Adrenal gland (tissue), 12 donors: Measurements from ENCODE around the gene OR4F15. TPM values are rescaled to one million over a fixed set of nuclear protein-coding genes. Genes with fewer than 3 reads are reported as not detected.

Experiments used
- DNase-seq, 7 donors: peaks; one replicate each; pipeline ENCODE4 v3.0.0-alpha.2; 2019 to 2020
- H3K27ac ChIP-seq, 5 donors: fragments of 200-600 bp; sonication (generic) in 4 of 5; 1 replicate in 3 of 5; 2 replicates in 2 of 5; pipeline versions ENCODE4 v1.5.1 to v1.8.0; 2016 to 2020; ENCODE audit warnings: mild to moderate bottlenecking in 1 of 5
- H3K27me3 ChIP-seq: fragments of 200-600 bp; 2 replicates; pipeline ENCODE4 v1.8.0; 2021
- H3K36me3 ChIP-seq, 2 donors: fragments of 200-600 bp; replicated peaks in 1 of 2; 1 replicate in 1 of 2; 2 replicates in 1 of 2; pipeline versions ENCODE4 v1.5.1 to v1.8.0; 2018 to 2022
- H3K4me1 ChIP-seq, 2 donors: fragments of 200-600 bp; replicated peaks in 1 of 2; 1 replicate in 1 of 2; 2 replicates in 1 of 2; pipeline versions ENCODE4 v1.5.1 to v1.8.0; 2018 to 2021
- H3K4me3 ChIP-seq, 4 donors: fragments of 200-600 bp; sonication (generic) in 3 of 4; one replicate each; pipeline ENCODE4 v1.5.1; 2016 to 2018
- H3K9me3 ChIP-seq, 3 donors: fragments of 200-600 bp; sonication (generic) in 1 of 3; replicated peaks in 1 of 3; 1 replicate in 2 of 3; 2 replicates in 1 of 3; pipeline versions ENCODE4 v1.5.1 to v1.8.0; 2016 to 2021
- POLR2A ChIP-seq, 2 donors: fragments of 450-650 bp; IDR thresholded peaks; one replicate each; pipeline ENCODE4 v1.6.1; 2017; ENCODE audit warnings: antibody characterized with exemption in 2 of 2, mild to moderate bottlenecking in 2 of 2, moderate library complexity in 1 of 2
- WGBS, 4 donors: extraction: QIAGEN DNeasy Blood & Tissue Kit in 2 of 4; methylation state at CpG; one replicate each; pipeline versions ENCODE4 v1.1.5 to v1.1.7; 2013 to 2017; 5-methylcytosine and 5-hydroxymethylcytosine counted together
- intact Hi-C, 2 donors: fragments of 100-400 bp; cut with DNase I; formaldehyde crosslinking; loops; one replicate each; pipeline versions ENCODE4 v1.14.1 to v1.15.0; 2022 to 2023
- polyA plus RNA-seq, 3 donors: library from polyadenylated mRNA; stranded (reverse); fragments of 200-250 nt in 2 of 3; fragments of 350-450 nt in 1 of 3; fragmentation: Illumina TruSeq in 1 of 3; extraction: RNeasy Lipid Tissue Mini Kit (QIAGEN cat#74804) in 1 of 3; gene quantifications; one replicate each; pipeline ENCODE4 v1.2.3, GENCODE V29; 2013 to 2014
- total RNA-seq, 9 donors: library from RNA; depleted of rRNA in 4 of 9; stranded (reverse); fragments of >200 nt in 4 of 9; fragments of 120-200 nt in 1 of 9; fragmentation: NEBNext Ultra II Directional in 1 of 9; extraction: Animal tissue kit (Norgen Biotek cat#: 25700) in 1 of 9; gene quantifications; one replicate each; pipeline versions ENCODE4 v1.1.0 to v1.2.4, GENCODE V29; 2013 to 2023
- TF ChIP-seq, protein P1 (sequence below), 6 experiments: fragments of 450-650 bp in 4 of 6; fragments of 200-600 bp in 2 of 6; sonication (generic) in 1 of 6; IDR thresholded peaks; 1 replicate in 5 of 6; 2 replicates in 1 of 6; pipeline versions ENCODE4 v1.5.1 to v1.8.0; 2016 to 2021; ENCODE audit warnings: antibody characterized with exemption in 6 of 6, mild to moderate bottlenecking in 2 of 6, moderate library complexity in 1 of 6
- donor health status: healthy with polysubstance abuse.
- donor health status: Bipolar disorder and iron deficiency.
- donor health status: DM: yes; HTN: yes; CAD: no.
- donor health status: DM: no; HTN: no; CAD: no.
- donor health status: DM: no; HTN: no; CAD: no.
- donor health status: DM: yes; HTN: yes; CAD: no.

OR4F15 gene
- total and polyA plus RNA-seq, 12 donors: not detected

DNA sequence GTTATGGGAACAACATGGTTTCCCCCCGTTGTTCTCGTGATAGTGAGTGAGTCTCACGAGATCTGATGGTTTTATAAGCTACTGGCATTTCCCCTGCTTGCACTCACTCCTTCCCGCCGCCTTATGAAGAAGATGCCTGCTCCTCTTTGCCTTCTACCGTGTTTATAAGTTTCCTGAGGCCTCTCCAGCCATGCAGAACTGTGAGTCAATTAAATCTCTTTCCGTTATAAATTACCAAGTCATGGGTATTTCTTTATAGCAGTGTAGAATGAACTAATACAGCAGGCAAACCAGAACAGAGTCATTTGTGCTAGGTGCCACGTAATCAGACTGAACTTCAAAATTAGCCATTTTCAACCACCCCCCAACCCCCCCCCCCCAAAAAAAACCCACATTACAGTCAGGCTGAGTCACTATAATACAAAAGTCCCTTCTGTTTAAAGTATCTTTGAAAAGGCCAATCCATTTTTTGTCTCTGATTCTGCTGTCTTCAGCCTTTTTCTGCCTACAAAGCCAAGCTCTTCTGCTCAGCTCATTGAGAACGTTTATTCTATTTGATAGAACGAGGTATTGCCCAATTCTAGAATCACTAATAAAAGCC lies 4.6 kb upstream of the OR4F15 start:
- intact Hi-C loops: no loop called here
- no peaks in the 10 kb centered on the region for H3K27me3 ChIP-seq
- H3K27ac ChIP-seq: no peak overlapping the region
- no peaks in the 10 kb centered on the region for H3K4me1 ChIP-seq
- H3K4me3 ChIP-seq: no peak overlapping the region
- H3K9me3 ChIP-seq: no peaks in the 10 kb centered on the region
- TF ChIP-seq POLR2A (IDR thresholded peaks at IDR 0.05): no peak
- TF ChIP-seq, protein P1, sequence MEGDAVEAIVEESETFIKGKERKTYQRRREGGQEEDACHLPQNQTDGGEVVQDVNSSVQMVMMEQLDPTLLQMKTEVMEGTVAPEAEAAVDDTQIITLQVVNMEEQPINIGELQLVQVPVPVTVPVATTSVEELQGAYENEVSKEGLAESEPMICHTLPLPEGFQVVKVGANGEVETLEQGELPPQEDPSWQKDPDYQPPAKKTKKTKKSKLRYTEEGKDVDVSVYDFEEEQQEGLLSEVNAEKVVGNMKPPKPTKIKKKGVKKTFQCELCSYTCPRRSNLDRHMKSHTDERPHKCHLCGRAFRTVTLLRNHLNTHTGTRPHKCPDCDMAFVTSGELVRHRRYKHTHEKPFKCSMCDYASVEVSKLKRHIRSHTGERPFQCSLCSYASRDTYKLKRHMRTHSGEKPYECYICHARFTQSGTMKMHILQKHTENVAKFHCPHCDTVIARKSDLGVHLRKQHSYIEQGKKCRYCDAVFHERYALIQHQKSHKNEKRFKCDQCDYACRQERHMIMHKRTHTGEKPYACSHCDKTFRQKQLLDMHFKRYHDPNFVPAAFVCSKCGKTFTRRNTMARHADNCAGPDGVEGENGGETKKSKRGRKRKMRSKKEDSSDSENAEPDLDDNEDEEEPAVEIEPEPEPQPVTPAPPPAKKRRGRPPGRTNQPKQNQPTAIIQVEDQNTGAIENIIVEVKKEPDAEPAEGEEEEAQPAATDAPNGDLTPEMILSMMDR (IDR thresholded peaks at IDR 0.05): no peak
- 57 to 63% (median 59%) methylated on average over 10 of the region's 10 CpGs for WGBS, 4 donors
- no peaks in the 10 kb centered on the region for H3K36me3 ChIP-seq
- no peak for DNase-seq

DNA sequence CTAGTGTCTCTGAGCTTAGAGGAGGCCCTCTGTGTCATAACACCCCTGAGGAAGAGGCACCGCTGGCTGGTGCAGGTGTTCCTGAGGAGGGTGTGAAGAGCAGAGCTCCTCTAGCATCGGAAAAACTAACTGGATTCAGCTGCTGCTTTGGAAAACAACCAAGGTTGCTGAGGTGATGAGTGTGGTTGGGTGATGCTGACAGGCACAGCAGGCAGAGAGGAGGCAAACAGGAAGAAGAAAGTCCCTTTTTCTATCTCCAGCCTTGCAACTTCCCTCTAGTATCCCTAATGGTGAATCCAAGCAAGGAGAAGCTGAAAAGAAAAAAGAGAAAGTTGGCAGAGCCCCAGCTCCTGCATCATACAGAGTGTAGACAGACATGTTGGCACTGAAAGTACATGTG lies 3.8 kb upstream of the OR4F15 start:
- WGBS, 4 donors: 51 to 66% (median 61%) methylated on average over 2 of the region's 2 CpGs
- no peak overlapping the region for H3K4me3 ChIP-seq
- no peaks in the 10 kb centered on the region for H3K4me1 ChIP-seq
- no peak for DNase-seq
- H3K9me3 ChIP-seq: no peaks in the 10 kb centered on the region
- no peaks in the 10 kb centered on the region for H3K27me3 ChIP-seq
- no peak overlapping the region for H3K27ac ChIP-seq
- intact Hi-C loops: no loop called here
- H3K36me3 ChIP-seq: no peaks in the 10 kb centered on the region
- TF ChIP-seq POLR2A (IDR thresholded peaks at IDR 0.05): no peak
- TF ChIP-seq, protein P1 (IDR thresholded peaks at IDR 0.05): no peak

- Histone ChIP-seq H3K4me1 (no peaks in the 10 kb centered on the region), H3K27ac (no peak overlapping the region), H3K4me3 (no peak overlapping the region), H3K36me3 (no peaks in the 10 kb centered on the region), H3K9me3 (no peaks in the 10 kb centered on the region), H3K27me3 (no peaks in the 10 kb centered on the region)
- no peak for TF ChIP-seq POLR2A (IDR thresholded peaks at IDR 0.05)
- TF ChIP-seq, protein P1 (IDR thresholded peaks at IDR 0.05): no peak
- DNase-seq: no peak
- WGBS, 4 donors: 76 to 87% (median 77%) methylated on average over 1 of the region's 1 CpG
- intact Hi-C loops: no loop called here
These were observed 1.5 kb upstream of the OR4F15 start for GRCh38 chr15:101810456-101810855.

DNA sequence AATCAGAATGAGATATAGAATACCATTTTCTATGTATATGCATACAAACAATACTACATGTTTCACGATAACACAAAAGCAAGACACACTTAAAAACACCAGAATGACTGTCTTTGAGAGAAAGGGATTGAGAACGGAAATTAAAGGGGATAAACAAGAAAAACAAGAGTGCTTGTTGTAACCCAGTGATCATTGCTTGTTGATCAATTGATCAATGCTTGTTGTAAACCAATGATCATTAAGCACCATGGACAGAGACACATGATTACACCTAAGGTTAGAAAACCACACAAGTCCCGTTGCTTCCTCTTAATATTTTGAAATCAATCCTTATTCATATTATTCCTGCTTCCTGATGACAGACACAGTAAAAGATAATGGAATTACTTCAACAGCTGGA lies 1.1 kb upstream of the OR4F15 start:
- intact Hi-C loops: no loop called here
- 46 to 49% (median 47%) methylated on average over 3 of the region's 3 CpGs for whole genome bisulfite sequencing, 4 donors
- no peaks in the 10 kb centered on the region for H3K9me3 ChIP-seq

More for the DNA sequence above, 1.1 kb upstream of the OR4F15 start:
- TF ChIP-seq, protein P1 (IDR thresholded peaks at IDR 0.05): no peak
- TF ChIP-seq POLR2A (IDR thresholded peaks at IDR 0.05): no peak
- Histone ChIP-seq H3K36me3 (no peaks in the 10 kb centered on the region), H3K4me1 (no peaks in the 10 kb centered on the region), H3K27ac (no peak overlapping the region), H3K4me3 (no peak overlapping the region), H3K27me3 (no peaks in the 10 kb centered on the region)
- DNase-seq: no peak
